Measurements from ENCODE around the gene NBEA.

DNA sequence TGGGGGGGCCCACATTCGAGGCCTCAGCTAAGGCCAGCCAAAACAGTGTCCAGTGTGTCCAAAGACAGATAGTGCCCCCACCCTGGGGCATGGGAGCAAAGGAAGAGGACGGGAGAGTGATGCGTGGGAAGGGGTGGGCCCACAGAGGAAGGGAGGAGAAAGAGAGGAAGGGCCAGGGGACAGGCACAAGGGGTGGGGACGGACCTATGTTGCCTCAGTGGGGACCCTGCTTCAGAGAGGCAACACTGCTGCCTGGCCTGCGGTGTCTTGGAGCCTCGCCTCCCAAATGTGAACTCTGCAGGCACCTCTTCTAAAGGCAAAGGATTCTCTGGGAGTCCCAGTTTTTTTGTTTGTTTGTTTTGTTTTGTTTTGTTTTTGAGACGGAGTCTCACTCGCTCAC lies 764.7 kb downstream of the NBEA start:
- TF ChIP-seq HEYL (CRISPR knock-in tag; IDR thresholded peaks at IDR 0.05) (no peak), POLR2A (IDR thresholded peaks at IDR 0.05; ENCODE audit: low read length) (no peak)
- TF ChIP-seq, protein P1, sequence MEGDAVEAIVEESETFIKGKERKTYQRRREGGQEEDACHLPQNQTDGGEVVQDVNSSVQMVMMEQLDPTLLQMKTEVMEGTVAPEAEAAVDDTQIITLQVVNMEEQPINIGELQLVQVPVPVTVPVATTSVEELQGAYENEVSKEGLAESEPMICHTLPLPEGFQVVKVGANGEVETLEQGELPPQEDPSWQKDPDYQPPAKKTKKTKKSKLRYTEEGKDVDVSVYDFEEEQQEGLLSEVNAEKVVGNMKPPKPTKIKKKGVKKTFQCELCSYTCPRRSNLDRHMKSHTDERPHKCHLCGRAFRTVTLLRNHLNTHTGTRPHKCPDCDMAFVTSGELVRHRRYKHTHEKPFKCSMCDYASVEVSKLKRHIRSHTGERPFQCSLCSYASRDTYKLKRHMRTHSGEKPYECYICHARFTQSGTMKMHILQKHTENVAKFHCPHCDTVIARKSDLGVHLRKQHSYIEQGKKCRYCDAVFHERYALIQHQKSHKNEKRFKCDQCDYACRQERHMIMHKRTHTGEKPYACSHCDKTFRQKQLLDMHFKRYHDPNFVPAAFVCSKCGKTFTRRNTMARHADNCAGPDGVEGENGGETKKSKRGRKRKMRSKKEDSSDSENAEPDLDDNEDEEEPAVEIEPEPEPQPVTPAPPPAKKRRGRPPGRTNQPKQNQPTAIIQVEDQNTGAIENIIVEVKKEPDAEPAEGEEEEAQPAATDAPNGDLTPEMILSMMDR (IDR thresholded peaks at IDR 0.05): no peak

Data from A549 (cell line).